CD4-positive, alpha-beta memory T cell (primary cell): ENCODE measurements around the gene OVAAL. TPM values are rescaled to one million over a fixed set of nuclear protein-coding genes. Genes with fewer than 3 reads are reported as not detected.

Experiments used
- CTCF ChIA-PET: fragments of 350-600 bp; sonication (Branson Sonifier 250); formaldehyde crosslinking; loops from one replicate; lab custom pipeline; 2021; ENCODE audit warnings: inconsistent platforms; ENCODE audit not compliant: partially characterized antibody; lab: Charles Lee
- POLR2A ChIA-PET: fragments of 350-600 bp; sonication (Branson Sonifier 250); formaldehyde crosslinking; loops from one replicate; lab custom pipeline; 2021; ENCODE audit not compliant: partially characterized antibody; lab: Charles Lee
- DNase-seq, 5 donors: peaks; one replicate each; pipeline versions ENCODE4 v3.0.0 to v3.0.0-alpha.2; 2020 to 2022; ENCODE audit warnings: mixed read lengths in 1 of 5
- H3K27ac ChIP-seq: one replicate; pipeline ENCODE4 v1.7.0; 2013; ENCODE audit warnings: low read depth, low read length
- H3K27me3 ChIP-seq: 2 replicates; pipeline ENCODE4 v1.7.0; 2013; ENCODE audit warnings: mild to moderate bottlenecking, low read length, moderate library complexity; ENCODE audit not compliant: insufficient read depth
- H3K36me3 ChIP-seq: 2 replicates; pipeline ENCODE4 v1.7.0; 2013; ENCODE audit warnings: mild to moderate bottlenecking, low read length, moderate library complexity; ENCODE audit not compliant: insufficient read depth
- H3K4me1 ChIP-seq: 2 replicates; pipeline ENCODE4 v1.7.0; 2013; ENCODE audit warnings: mild to moderate bottlenecking, low read length, moderate library complexity; ENCODE audit not compliant: insufficient read depth
- H3K4me3 ChIP-seq, 2 donors: one replicate each; pipeline ENCODE4 v1.7.0; 2013; ENCODE audit warnings: low read length in 2 of 2, mild to moderate bottlenecking in 1 of 2
- H3K9me3 ChIP-seq, 2 donors: one replicate each; pipeline ENCODE4 v1.7.0; 2013; ENCODE audit warnings: low read length in 2 of 2, control low read depth in 1 of 2; ENCODE audit not compliant: control insufficient read depth in 1 of 2
- H3K27ac Mint-ChIP-seq, 7 donors: one replicate each; pipeline ENCODE4 v1.8.0; 2020 to 2021; ENCODE audit warnings: mixed read lengths in 7 of 7, mild to moderate bottlenecking in 6 of 7, inconsistent platforms in 3 of 7, moderate library complexity in 3 of 7
- H3K27me3 Mint-ChIP-seq, 2 donors: one replicate each; pipeline ENCODE4 v1.8.0; 2020 to 2021; ENCODE audit warnings: mixed read lengths in 2 of 2
- H3K36me3 Mint-ChIP-seq, 2 donors: one replicate each; pipeline ENCODE4 v1.8.0; 2020 to 2021; ENCODE audit warnings: mixed read lengths in 2 of 2, inconsistent platforms in 1 of 2, mild to moderate bottlenecking in 1 of 2
- H3K4me1 Mint-ChIP-seq, 4 donors: one replicate each; pipeline ENCODE4 v1.8.0; 2020 to 2021; ENCODE audit warnings: mixed read lengths in 4 of 4, mild to moderate bottlenecking in 1 of 4
- H3K4me3 Mint-ChIP-seq, 8 donors: one replicate each; pipeline ENCODE4 v1.8.0; 2020 to 2021; ENCODE audit warnings: mixed read lengths in 8 of 8, mild to moderate bottlenecking in 7 of 8, moderate library complexity in 6 of 8, inconsistent platforms in 3 of 8
- H3K9me3 Mint-ChIP-seq, 8 donors: one replicate each; pipeline ENCODE4 v1.8.0; 2020 to 2021; ENCODE audit warnings: mixed read lengths in 8 of 8, mild to moderate bottlenecking in 5 of 8, inconsistent platforms in 3 of 8, moderate library complexity in 1 of 8
- intact Hi-C: fragments of 100-400 bp; cut with micrococcal nuclease; formaldehyde crosslinking; loops from one replicate; pipeline ENCODE4 v1.15.1; 2023
- polyA plus RNA-seq, 2 donors: library from polyadenylated mRNA; unstranded; fragments of 300-500 nt; fragmentation: Illumina TruSeq; gene quantifications; one replicate each; pipeline ENCODE4 v1.2.3, GENCODE V29; 2021
- total RNA-seq, 2 experiments: library from RNA; stranded (reverse); gene quantifications; one replicate each; pipeline ENCODE4 v1.2.3, GENCODE V29; 2021

OVAAL gene
- total and polyA plus RNA-seq, 4 experiments from 2014 or later, result not detected

- H3K27me3 Mint-ChIP-seq, result peaks cover 4 to 9% of the 10 kb centered on the region in 2 donors
- Histone ChIP-seq H3K4me1 (no peaks in the 10 kb centered on the region), H3K4me3 (no peak overlapping the region), H3K36me3 (no peaks in the 10 kb centered on the region), H3K27me3 (no peaks in the 10 kb centered on the region), H3K27ac (no peak overlapping the region), H3K9me3 (no peaks in the 10 kb centered on the region)
- DNase-seq, result no peak
- ChIA-PET POLR2A (no interaction called here), CTCF (interaction anchor here (0.6 kb wide), 1 partner anchor 421 kb away, joined by 3 read pairs; no protein-coding TSS in a partner anchor)
- H3K9me3 Mint-ChIP-seq, result peaks cover 0 to 4% (median 0%) of the 10 kb centered on the region in 8 donors
- H3K36me3 Mint-ChIP-seq, result no peaks in the 10 kb centered on the region
- no peak overlapping the region for H3K4me3 Mint-ChIP-seq
- no peak overlapping the region for H3K27ac Mint-ChIP-seq
- intact Hi-C loops, result no loop called here
- H3K4me1 Mint-ChIP-seq, result peaks cover 3 to 5% (median 4%) of the 10 kb centered on the region in 4 donors
Observed at GRCh38 chr1:180568184-180568583, 9.4 kb downstream of the OVAAL start.

- H3K4me1 Mint-ChIP-seq, result peaks cover 3 to 5% (median 4%) of the 10 kb centered on the region in 4 donors
- DNase-seq, result no peak
- no peak overlapping the region for H3K27ac ChIP-seq
- no peak overlapping the region for H3K27ac Mint-ChIP-seq
- no peak overlapping the region for H3K4me3 ChIP-seq
- CTCF ChIA-PET, result no interaction called here
- H3K9me3 ChIP-seq, result no peaks in the 10 kb centered on the region
- H3K4me1 ChIP-seq, result no peaks in the 10 kb centered on the region
- H3K4me3 Mint-ChIP-seq, result no peak overlapping the region
- POLR2A ChIA-PET, result no interaction called here
- H3K36me3 Mint-ChIP-seq, result no peaks in the 10 kb centered on the region
- H3K27me3 Mint-ChIP-seq, result peaks cover 4 to 10% of the 10 kb centered on the region in 2 donors
- no peaks in the 10 kb centered on the region for H3K36me3 ChIP-seq
- intact Hi-C loops, result no loop called here
- peaks cover 0 to 6% (median 0%) of the 10 kb centered on the region in 8 donors for H3K9me3 Mint-ChIP-seq
- H3K27me3 ChIP-seq, result no peaks in the 10 kb centered on the region
Observed at GRCh38 chr1:180571060-180571831, 12.5 kb downstream of the OVAAL start.

GRCh38 chr1:180571832-180572636 lies 13.3 kb downstream of the OVAAL start:
- H3K4me3 Mint-ChIP-seq, result no peak overlapping the region
- no peaks in the 10 kb centered on the region for H3K36me3 ChIP-seq
- H3K4me1 ChIP-seq, result no peaks in the 10 kb centered on the region
- no peaks in the 10 kb centered on the region for H3K9me3 ChIP-seq
- intact Hi-C loops, result no loop called here
- H3K27me3 Mint-ChIP-seq, result peaks cover 4 to 10% of the 10 kb centered on the region in 2 donors
- CTCF ChIA-PET, result no interaction called here
- DNase-seq, result no peak
- peaks cover 3 to 5% (median 4%) of the 10 kb centered on the region in 4 donors for H3K4me1 Mint-ChIP-seq
- no peaks in the 10 kb centered on the region for H3K27me3 ChIP-seq
- no peak overlapping the region for H3K4me3 ChIP-seq
- no peaks in the 10 kb centered on the region for H3K36me3 Mint-ChIP-seq
- no peak overlapping the region for H3K27ac ChIP-seq
- H3K27ac Mint-ChIP-seq, result no peak overlapping the region
- POLR2A ChIA-PET, result no interaction called here
- peaks cover 0 to 6% (median 0%) of the 10 kb centered on the region in 8 donors for H3K9me3 Mint-ChIP-seq

DNA sequence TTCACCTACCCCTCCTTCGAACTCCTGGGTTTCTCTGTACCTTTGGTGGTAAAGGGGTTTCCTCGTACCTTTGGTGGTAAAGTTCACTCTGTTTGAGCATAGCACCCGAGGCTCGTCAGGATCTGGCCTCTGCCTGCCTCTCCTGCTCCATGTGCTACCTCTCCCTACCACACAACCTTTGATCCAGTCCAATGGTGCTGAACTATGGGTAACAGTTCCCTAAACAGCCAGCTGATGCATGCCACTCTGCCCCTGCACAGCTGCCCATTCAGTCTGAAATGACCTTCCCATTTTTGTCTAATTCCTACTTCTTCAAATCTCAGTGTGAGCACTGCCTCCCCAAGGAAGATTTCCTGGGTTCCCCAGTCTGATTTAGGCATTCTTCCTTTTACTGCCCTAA lies 14.0 kb downstream of the OVAAL start:
- CTCF ChIA-PET, result no interaction called here
- Mint-ChIP-seq H3K4me1 (peaks cover 3 to 5% (median 4%) of the 10 kb centered on the region in 4 donors), H3K4me3 (no peak overlapping the region), H3K27me3 (peaks cover 4 to 10% of the 10 kb centered on the region in 2 donors), H3K27ac (no peak overlapping the region), H3K9me3 (peaks cover 0 to 6% (median 0%) of the 10 kb centered on the region in 8 donors), H3K36me3 (no peaks in the 10 kb centered on the region)
- no peak for DNase-seq
- H3K36me3 ChIP-seq, result no peaks in the 10 kb centered on the region
- POLR2A ChIA-PET, result no interaction called here
- no peaks in the 10 kb centered on the region for H3K9me3 ChIP-seq
- intact Hi-C loops, result no loop called here
- no peaks in the 10 kb centered on the region for H3K27me3 ChIP-seq
- H3K4me1 ChIP-seq, result no peaks in the 10 kb centered on the region
- no peak overlapping the region for H3K27ac ChIP-seq
- no peak overlapping the region for H3K4me3 ChIP-seq

GRCh38 chr1:180574031-180574713 lies 15.4 kb downstream of the OVAAL start:
- Mint-ChIP-seq H3K4me1 (peaks cover 3 to 5% (median 4%) of the 10 kb centered on the region in 4 donors), H3K4me3 (no peak overlapping the region), H3K36me3 (no peaks in the 10 kb centered on the region)

GRCh38 chr1:180577361-180577760 lies 18.6 kb downstream of the OVAAL start:
- peaks cover 0 to 5% (median 0%) of the 10 kb centered on the region in 8 donors for H3K9me3 Mint-ChIP-seq
- no peaks in the 10 kb centered on the region for H3K9me3 ChIP-seq

More at GRCh38 chr1:180574031-180574713, 15.4 kb downstream of the OVAAL start:
- ChIA-PET POLR2A (no interaction called here), CTCF (no interaction called here)
- no peaks in the 10 kb centered on the region for H3K36me3 ChIP-seq
- H3K27me3 ChIP-seq, result no peaks in the 10 kb centered on the region
- H3K9me3 Mint-ChIP-seq, result peaks cover 0 to 6% (median 0%) of the 10 kb centered on the region in 8 donors
- no peaks in the 10 kb centered on the region for H3K4me1 ChIP-seq
- peaks cover 4 to 9% of the 10 kb centered on the region in 2 donors for H3K27me3 Mint-ChIP-seq
- intact Hi-C loops, result no loop called here
- no peak overlapping the region for H3K4me3 ChIP-seq
- H3K9me3 ChIP-seq, result no peaks in the 10 kb centered on the region
- H3K27ac Mint-ChIP-seq, result no peak overlapping the region
- H3K27ac ChIP-seq, result no peak overlapping the region
- no peak for DNase-seq

More at GRCh38 chr1:180577361-180577760, 18.6 kb downstream of the OVAAL start:
- Mint-ChIP-seq H3K4me3 (no peak overlapping the region), H3K27me3 (peaks cover 2 to 5% of the 10 kb centered on the region in 2 donors), H3K4me1 (peaks cover under 1 to 2% (median 1%) of the 10 kb centered on the region in 4 donors), H3K36me3 (no peaks in the 10 kb centered on the region), H3K27ac (no peak overlapping the region)
- DNase-seq, result no peak
- no peaks in the 10 kb centered on the region for H3K36me3 ChIP-seq
- H3K27me3 ChIP-seq, result no peaks in the 10 kb centered on the region
- ChIA-PET POLR2A (no interaction called here), CTCF (no interaction called here)
- intact Hi-C loops, result no loop called here
- no peaks in the 10 kb centered on the region for H3K4me1 ChIP-seq
- no peak overlapping the region for H3K27ac ChIP-seq
- no peak overlapping the region for H3K4me3 ChIP-seq
